Activated naive CD8-positive, alpha-beta T cell treated with anti-CD3 and anti-CD28 coated beads, Interleukin-2, amount 10 ng/mL, durations not matched to agents 7 days and 5 days (primary cell): ENCODE measurements around the gene MRPL41. TPM values are rescaled to one million over a fixed set of nuclear protein-coding genes. Genes with fewer than 3 reads are reported as not detected.
"Not testable (repeated sequence)": the region's sequence is repeated elsewhere in the genome, so short reads cannot be mapped to it uniquely, and the experiment has no call there.

Source experiments
- ATAC-seq: fragments of 150-1000 bp; cut with Tn5 transposase; one replicate; pipeline ENCODE4 v1.10.0; 2021; ENCODE audit warnings: low read depth, moderate library complexity
- POLR2A ChIA-PET: fragments of 350-600 bp; sonication (Branson Sonifier 250); formaldehyde crosslinking; loops from one replicate; lab custom pipeline; 2021; ENCODE audit warnings: antibody characterized with exemption; lab: Charles Lee
- DNase-seq: peaks from one replicate; pipeline ENCODE4 v3.0.0; 2021
- H3K27ac Mint-ChIP-seq: one replicate; pipeline ENCODE4 v1.8.0; 2022; ENCODE audit warnings: mild to moderate bottlenecking, mixed read lengths
- H3K27me3 Mint-ChIP-seq: one replicate; pipeline ENCODE4 v1.8.0; 2022; ENCODE audit warnings: mild to moderate bottlenecking, moderate library complexity, mixed read lengths
- H3K36me3 Mint-ChIP-seq: one replicate; pipeline ENCODE4 v1.8.0; 2021; ENCODE audit warnings: mild to moderate bottlenecking, mixed read lengths
- H3K4me1 Mint-ChIP-seq: one replicate; pipeline ENCODE4 v1.8.0; 2021; ENCODE audit warnings: mixed read lengths
- H3K4me3 Mint-ChIP-seq: one replicate; pipeline ENCODE4 v1.8.0; 2022; ENCODE audit warnings: mild to moderate bottlenecking, moderate library complexity, mixed read lengths
- H3K9me3 Mint-ChIP-seq: one replicate; pipeline ENCODE4 v1.8.0; 2021; ENCODE audit warnings: mixed read lengths
- total RNA-seq, 2 experiments: library from RNA; stranded (reverse); gene quantifications; one replicate each; pipeline ENCODE4 v1.2.3, GENCODE V29; 2021

Gene MRPL41
- total RNA-seq: 10 to 100 TPM; 58.8 to 64.4 TPM

DNA sequence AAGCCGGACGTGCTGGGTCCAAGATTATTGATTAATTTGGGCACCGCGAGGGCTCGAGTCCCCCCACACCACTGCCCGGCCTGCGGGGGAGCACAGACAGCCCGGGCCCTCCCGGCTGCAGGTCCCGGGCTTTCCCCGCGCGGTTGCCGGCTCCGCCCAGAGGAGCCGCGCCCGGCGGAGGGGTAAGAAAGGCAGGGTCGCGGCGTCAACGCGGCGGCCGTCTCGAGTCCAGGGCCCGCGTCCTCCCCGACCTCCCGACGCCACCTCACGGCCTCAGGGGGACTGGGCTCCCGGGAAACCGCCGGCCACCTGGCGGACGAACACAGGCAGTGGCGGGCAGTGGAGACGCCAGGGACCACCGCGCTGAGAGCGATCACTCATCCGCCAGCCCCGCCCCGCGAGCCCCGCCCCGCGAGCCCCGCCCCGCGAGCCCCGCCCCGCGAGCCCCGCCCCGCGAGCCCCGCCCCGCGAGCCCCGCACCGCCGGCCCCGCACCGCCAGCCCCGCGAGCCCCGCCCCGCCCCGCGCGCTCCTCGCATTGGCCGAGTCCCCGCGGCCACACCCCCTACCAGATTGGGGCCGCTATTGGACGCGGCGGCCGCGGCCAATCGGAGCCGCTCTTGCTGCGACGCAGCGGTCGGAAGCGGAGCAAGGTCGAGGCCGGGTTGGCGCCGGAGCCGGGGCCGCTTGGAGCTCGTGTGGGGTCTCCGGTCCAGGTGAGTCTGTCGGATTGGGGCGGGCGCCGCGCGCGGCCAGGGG lies at the start of gene MRPL41:
TSS of gene MRPL41 (plus strand) at position 616 of the 758 bp plus-strand sequence. CDS start 203 bp downstream, outside the sequence.
- ATAC-seq: peak; percentile 91
- Mint-ChIP-seq H3K27ac (peak within 1 kb of the TSS; percentile 69), H3K27me3 (no peaks in the 10 kb centered on the region), H3K9me3 (no peaks in the 10 kb centered on the region), H3K4me3 (peak within 1 kb of the TSS; percentile 77), H3K36me3 (peaks cover 4% of the 10 kb centered on the region), H3K4me1 (peaks cover 7% of the 10 kb centered on the region)
- DNase-seq: peak; percentile 96
- POLR2A ChIA-PET: interaction anchor here (0.8 to 1.8 kb wide), 11 partner anchors 12 to 311 kb away, joined by 3 to 11 read pairs (median 5); partner anchors contain the start of genes TUBB4B and ZMYND19

DNA sequence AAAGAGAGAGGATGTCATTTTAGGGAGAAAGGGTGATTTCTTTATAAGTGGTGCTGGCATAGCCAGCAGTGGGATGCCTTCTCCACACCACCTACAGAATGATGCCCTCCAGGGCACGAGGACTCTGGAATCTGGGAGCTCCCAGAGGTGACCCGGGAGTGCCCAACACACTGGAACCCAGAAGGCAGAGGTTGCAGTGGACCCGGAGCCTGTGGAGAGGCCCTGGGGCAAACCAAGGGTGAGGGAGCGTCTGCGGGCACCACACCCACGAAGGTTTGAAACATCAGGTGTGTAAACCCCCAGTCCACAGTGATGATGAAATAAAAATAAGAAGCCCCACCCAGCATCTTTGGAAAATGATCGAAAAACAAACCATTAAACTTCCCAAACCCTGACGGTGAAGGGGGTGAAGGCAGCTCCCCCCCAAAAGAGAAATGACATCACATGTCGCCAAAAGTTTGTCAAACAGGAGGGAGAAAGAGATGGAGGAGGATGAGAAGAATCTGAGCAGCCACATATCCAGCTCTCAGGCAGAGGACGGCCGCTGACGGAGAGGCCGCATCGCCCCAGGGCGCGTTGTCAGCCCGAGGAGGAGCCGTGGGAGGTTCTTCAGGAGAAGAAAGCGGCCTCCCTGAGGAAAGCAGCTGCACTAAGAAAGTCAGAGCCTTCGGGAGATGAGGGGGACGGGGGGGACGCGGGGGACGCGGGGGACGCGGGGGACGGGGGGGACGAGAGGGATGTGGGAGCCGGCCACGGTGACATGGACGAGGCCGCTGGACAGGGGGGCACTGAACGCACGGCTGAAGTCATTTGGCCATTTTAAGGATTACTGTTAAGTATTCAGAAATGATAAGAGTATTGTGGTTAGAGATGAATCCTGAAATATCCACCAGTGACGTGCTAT lies 49.4 kb upstream of the MRPL41 start:
- DNase-seq (no peak), ATAC-seq (no peak)
- no peak overlapping the region for H3K4me3 Mint-ChIP-seq
- POLR2A ChIA-PET: no interaction called here
- peaks cover 4% of the 10 kb centered on the region for H3K9me3 Mint-ChIP-seq
- peaks cover 4% of the 10 kb centered on the region for H3K4me1 Mint-ChIP-seq
- peaks cover 3% of the 10 kb centered on the region for H3K27me3 Mint-ChIP-seq
- H3K36me3 Mint-ChIP-seq: no peaks in the 10 kb centered on the region
- no peak overlapping the region for H3K27ac Mint-ChIP-seq

DNA sequence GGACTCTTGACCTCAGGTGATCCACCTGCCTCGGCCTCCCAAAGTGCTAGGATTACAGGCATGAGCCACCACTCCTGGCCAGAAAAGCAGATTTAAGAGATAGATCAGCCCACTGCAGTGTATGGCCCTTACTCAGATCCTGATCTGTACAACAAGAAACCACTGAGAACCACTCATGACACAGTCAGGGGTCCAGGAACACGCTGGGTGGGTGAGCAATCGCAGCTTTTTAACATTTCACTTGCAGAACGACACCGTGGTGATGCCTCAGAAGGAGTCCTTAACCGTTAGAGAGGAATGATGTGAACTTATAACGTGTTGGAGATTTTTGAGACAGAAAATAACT lies 47.3 kb upstream of the MRPL41 start:
- H3K36me3 Mint-ChIP-seq: no peaks in the 10 kb centered on the region
- peaks cover 4% of the 10 kb centered on the region for H3K9me3 Mint-ChIP-seq
- H3K27me3 Mint-ChIP-seq: peaks cover 3% of the 10 kb centered on the region
- ATAC-seq (no peak), DNase-seq (no peak)
- POLR2A ChIA-PET: no interaction called here
- H3K27ac Mint-ChIP-seq: no peak overlapping the region
- peaks cover 4% of the 10 kb centered on the region for H3K4me1 Mint-ChIP-seq
- no peak overlapping the region for H3K4me3 Mint-ChIP-seq

DNA sequence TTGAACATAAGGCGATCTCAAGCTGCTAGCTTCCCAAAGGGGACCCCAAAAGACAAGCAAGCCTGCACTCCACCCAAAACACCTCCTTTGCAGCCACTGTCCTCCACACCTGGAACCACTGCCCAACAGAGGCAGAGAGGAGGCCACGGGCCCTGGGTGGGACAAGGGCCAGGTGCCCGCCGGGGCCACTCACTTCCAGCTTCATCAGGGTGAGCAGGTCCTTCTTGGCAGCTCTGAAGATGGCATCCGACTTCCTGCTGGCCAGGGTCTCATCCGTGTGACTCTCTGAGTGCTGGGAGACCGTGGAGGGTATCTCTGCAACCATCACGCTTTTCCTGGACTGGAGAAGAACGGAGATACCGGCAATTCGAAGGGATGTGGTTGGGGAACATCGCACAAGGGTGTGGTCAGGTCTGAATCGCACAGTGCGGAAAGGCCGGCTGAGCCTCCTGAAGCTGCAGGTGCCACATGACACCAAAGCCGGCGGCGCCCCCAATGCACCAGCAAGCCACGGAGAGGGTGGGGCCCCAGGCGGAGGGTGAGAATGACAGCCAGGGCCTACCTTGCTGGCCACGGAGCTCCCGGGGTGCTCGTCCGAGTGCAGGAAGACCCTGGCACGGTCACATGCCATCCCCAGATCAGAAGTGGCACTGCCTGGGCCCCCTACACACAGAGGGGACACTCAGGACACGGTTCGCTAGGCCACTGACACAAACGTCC lies 46.1 kb upstream of the MRPL41 start:
- ATAC-seq (no peak), DNase-seq (no peak)
- no peak overlapping the region for H3K4me3 Mint-ChIP-seq
- peaks cover 4% of the 10 kb centered on the region for H3K4me1 Mint-ChIP-seq
- POLR2A ChIA-PET: interaction anchor here (0.7 kb wide), 1 partner anchor 729 kb away, joined by 3 read pairs; no protein-coding TSS in a partner anchor
- no peak overlapping the region for H3K27ac Mint-ChIP-seq
- peaks cover 4% of the 10 kb centered on the region for H3K9me3 Mint-ChIP-seq
- peaks cover 3% of the 10 kb centered on the region for H3K27me3 Mint-ChIP-seq
- H3K36me3 Mint-ChIP-seq: no peaks in the 10 kb centered on the region

DNA sequence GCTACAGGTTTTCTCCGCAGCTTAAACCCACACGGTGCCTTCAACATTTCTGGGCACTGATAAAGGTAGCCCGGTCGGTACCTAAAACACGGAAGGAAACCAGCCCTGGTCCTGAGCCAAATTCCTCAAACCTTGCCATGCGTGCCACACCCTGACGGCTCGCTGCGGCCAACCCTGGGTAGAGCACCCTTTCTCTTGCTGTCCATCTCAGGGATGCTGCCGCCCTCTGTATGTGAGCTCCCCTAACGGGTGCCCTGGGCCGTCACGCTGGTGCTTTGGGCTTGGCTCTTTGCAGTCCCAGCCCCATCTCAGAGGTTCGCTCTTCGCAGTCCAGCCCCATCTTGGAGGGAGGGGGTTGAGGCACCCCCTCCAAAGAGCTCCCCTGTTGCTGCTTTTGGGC lies 45.4 kb upstream of the MRPL41 start:
- no peak overlapping the region for H3K27ac Mint-ChIP-seq
- peaks cover 3% of the 10 kb centered on the region for H3K27me3 Mint-ChIP-seq
- peaks cover 4% of the 10 kb centered on the region for H3K9me3 Mint-ChIP-seq
- H3K36me3 Mint-ChIP-seq: no peaks in the 10 kb centered on the region
- H3K4me1 Mint-ChIP-seq: peaks cover 4% of the 10 kb centered on the region
- H3K4me3 Mint-ChIP-seq: no peak overlapping the region
- no peak for ATAC-seq
- POLR2A ChIA-PET: no interaction called here
- no peak for DNase-seq

DNA sequence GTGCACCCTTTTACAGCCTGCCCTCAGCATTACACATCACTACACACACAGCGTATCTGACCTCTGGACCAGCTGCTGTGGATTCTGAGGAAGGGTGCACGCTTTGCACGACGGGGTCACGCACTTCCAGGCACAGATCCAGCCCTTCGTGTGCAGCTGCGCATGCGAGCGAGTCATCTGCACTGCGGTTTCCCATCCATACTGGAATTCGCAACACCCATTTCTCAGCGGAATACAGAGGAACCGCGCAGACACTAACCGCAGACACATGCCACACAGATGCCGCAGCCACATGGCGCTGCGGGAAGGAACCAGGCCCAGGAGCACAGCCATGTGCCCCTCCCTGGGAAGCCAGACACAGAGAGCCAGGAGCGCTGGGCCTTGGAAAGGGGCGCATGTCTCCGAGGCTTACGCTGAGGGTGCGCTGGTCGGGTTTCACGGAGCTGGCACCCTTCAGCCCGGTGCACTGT lies 44.9 kb upstream of the MRPL41 start:
- POLR2A ChIA-PET: no interaction called here
- Mint-ChIP-seq H3K9me3 (peaks cover 4% of the 10 kb centered on the region), H3K36me3 (no peaks in the 10 kb centered on the region), H3K27me3 (peaks cover 3% of the 10 kb centered on the region), H3K4me1 (peaks cover 2% of the 10 kb centered on the region), H3K4me3 (no peak overlapping the region), H3K27ac (no peak overlapping the region)
- DNase-seq (no peak), ATAC-seq (no peak)

DNA sequence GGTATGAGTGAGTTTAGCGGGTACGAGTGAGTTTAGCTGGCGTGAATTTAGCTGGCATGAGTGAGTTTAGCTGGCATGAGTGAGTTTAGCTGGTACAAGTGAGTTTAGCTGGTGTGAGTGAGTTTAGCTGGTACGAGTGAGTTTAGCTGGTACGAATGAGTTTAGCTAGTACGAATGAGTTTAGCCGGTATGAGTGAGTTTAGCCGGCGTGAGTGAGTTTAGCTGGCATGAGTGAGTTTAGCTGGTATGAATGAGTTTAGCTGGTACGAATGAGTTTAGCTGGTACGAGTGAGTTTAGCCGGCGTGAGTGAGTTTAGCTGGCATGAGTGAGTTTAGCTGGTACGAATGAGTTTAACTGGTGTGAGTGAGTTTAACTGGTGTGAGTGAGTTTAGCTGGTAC lies 42.5 kb upstream of the MRPL41 start:
- Mint-ChIP-seq H3K9me3 (no peaks in the 10 kb centered on the region), H3K27me3 (no peaks in the 10 kb centered on the region), H3K36me3 (no peaks in the 10 kb centered on the region), H3K27ac (no peak overlapping the region), H3K4me3 (no peak overlapping the region), H3K4me1 (peaks cover 3% of the 10 kb centered on the region)
- DNase-seq (no peak), ATAC-seq (no peak)
- POLR2A ChIA-PET: no interaction called here

DNA sequence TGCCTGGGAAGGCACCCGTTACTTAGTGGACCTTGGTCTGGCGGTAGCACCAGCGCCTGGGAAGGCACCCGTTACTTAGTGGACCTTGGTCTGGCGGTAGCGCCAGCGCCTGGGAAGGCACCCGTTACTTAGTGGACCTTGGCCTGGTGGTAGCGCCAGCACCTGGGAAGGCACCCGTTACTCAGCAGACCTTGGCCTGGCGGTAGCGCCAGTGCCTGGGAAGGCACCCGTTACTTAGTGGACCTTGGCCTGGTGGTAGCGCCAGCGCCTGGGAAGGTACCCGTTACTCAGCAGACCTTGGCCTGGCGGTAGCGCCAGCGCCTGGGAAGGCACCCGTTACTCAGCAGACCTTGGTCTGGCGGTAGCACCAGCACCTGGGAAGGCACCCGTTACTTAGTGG lies 40.6 kb upstream of the MRPL41 start:
- H3K36me3 Mint-ChIP-seq, H3K9me3 Mint-ChIP-seq, H3K27ac Mint-ChIP-seq, POLR2A ChIA-PET, DNase-seq, H3K27me3 Mint-ChIP-seq, H3K4me3 Mint-ChIP-seq, H3K4me1 Mint-ChIP-seq, ATAC-seq: not testable (repeated sequence)

DNA sequence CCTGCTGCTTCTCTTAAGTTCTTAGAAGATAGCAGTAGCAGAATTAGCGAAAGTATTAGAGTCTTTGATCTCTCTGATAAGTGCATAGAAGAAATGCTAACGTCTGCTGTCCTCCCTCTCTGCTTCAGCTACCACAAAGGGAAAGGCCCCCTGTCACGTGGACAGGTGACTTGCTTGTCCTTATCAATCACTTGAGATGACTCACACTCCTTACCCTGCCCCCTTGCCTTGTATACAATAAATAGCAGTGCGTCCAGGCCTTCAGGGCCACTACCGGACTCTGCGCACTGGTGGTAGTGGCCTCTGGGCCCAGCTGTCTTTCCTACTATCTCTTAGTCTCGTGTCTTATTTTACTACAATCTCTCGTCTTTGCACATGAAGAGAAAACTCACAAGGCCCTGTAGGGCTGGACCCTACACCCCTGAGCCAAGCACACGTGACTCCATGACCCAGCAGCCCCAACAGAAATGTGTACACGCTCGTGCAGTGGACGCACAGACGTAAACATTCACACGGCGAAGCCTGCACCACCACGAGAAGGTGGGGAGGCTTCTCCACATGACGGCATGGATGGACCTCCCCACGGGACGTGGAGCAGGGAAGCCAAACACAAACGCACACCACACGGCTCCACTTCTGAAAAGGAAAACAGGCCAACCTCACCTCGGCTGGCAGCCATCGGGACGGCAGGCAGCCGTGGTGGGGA lies 39.8 kb upstream of the MRPL41 start:
- DNase-seq: no peak
- no peak overlapping the region for H3K27ac Mint-ChIP-seq
- ATAC-seq: no peak

DNA sequence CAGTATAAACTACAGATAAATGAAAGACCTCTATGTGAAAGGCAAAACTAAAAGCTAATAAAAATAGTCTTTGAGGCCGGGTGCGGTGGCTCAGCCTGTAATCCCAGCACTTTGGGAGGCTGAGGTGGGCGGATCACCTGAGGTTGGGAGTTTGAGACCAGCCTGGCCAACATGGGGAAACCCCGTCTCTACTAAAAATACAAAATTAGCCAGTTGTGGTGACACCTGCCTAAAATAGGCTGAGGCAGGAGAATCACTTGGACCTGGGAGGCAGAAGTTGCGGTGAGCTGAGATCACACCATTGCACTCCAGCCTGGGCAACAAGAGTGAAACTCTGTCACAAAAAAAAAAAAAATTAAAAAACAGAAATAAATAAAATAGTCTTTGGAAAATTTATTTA lies 38.5 kb upstream of the MRPL41 start:
- H3K9me3 Mint-ChIP-seq, H3K4me3 Mint-ChIP-seq, POLR2A ChIA-PET, H3K27ac Mint-ChIP-seq, H3K27me3 Mint-ChIP-seq, DNase-seq, H3K36me3 Mint-ChIP-seq, H3K4me1 Mint-ChIP-seq, ATAC-seq: not testable (repeated sequence)

More for the DNA sequence above, 39.8 kb upstream of the MRPL41 start:
- Mint-ChIP-seq H3K36me3 (no peaks in the 10 kb centered on the region), H3K9me3 (no peaks in the 10 kb centered on the region), H3K27me3 (no peaks in the 10 kb centered on the region), H3K4me1 (peaks cover 3% of the 10 kb centered on the region), H3K4me3 (no peak overlapping the region)
- POLR2A ChIA-PET: no interaction called here

DNA sequence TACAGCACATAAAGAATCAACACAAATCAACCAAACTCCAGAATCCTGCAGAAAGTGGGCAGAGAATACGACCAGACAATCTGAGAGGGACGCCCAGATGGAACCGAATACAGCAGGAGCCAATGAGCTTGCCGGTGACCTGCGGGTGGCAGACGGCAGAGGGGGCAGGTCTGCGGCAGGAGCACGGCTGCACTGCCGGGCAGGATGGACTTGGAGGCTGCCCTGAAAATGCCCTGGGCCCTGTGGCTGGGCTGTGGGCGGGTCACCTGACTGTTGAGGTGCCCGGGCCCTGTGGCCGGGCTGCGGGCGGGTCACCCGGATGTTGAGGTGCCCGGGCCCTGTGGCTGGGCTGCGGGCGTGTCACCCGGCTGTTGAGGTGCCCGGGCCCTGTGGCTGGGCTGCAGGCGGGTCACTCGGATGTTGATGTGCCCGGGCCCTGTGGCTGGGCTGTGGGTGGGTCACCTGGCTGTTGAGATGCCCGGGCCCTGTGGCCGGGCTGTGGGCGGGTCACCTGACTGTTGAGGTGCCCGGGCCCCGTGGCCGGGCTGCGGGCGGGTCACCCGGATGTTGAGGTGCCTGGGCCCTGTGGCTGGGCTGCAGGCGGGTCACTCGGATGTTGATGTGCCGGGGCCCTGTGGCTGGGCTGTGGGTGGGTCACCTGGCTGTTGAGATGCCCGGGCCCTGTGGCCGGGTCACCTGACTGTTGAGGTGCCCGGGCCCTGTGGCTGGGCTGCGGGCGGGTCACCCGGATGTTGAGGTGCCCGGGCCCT lies 37.7 kb upstream of the MRPL41 start:
- H3K27ac Mint-ChIP-seq: peak overlapping the region; percentile 64
- DNase-seq, ATAC-seq, H3K9me3 Mint-ChIP-seq, H3K27me3 Mint-ChIP-seq, H3K4me1 Mint-ChIP-seq, POLR2A ChIA-PET, H3K36me3 Mint-ChIP-seq, H3K4me3 Mint-ChIP-seq: not testable (repeated sequence)

DNA sequence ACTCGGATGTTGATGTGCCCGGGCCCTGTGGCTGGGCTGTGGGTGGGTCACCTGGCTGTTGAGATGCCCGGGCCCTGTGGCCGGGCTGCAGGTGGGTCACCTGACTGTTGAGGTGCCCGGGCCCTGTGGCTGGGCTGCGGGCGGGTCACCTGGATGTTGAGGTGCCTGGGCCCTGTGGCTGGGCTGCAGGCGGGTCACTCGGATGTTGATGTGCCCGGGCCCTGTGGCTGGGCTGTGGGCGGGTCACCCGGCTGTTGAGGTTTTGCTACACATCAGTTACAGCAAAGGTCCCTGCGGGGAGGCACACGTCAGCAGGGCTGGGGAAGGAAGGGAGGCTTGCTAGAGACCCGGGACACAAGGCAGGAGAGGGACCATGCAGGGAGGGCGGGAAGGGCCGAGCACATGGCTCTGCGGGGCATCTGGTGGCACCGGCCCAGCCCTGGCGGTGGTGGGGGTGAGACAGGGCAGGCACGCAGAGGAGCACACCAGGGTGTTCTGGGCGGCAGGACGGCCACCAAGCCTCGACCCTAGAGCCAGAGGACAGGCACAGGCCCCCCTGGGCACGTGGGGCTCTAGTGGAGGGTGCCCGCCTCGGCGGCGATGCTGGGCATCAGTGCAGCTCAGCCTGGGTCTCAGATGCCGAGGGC lies 36.9 kb upstream of the MRPL41 start:
- ATAC-seq (peak; percentile 14), DNase-seq (no peak)
- H3K4me1 Mint-ChIP-seq: peaks cover 3% of the 10 kb centered on the region
- no peaks in the 10 kb centered on the region for H3K9me3 Mint-ChIP-seq
- H3K27ac Mint-ChIP-seq: no peak overlapping the region
- no peaks in the 10 kb centered on the region for H3K36me3 Mint-ChIP-seq
- POLR2A ChIA-PET: no interaction called here
- no peak overlapping the region for H3K4me3 Mint-ChIP-seq
- no peaks in the 10 kb centered on the region for H3K27me3 Mint-ChIP-seq
